ENCODE data around the gene PITRM1.

- TF ChIP-seq CTCF (conservative IDR thresholded peaks at IDR 0.05) (no peak), ZFX (IDR thresholded peaks at IDR 0.05) (no peak)
Measured at GRCh38 chr10:3115685-3116084, 56.9 kb downstream of the PITRM1 start.
